ENCODE measurements around the gene CXCL9.
"Not testable (repeated sequence)": the region's sequence is repeated elsewhere in the genome, so short reads cannot be mapped to it uniquely, and the experiment has no call there.

GRCh38 chr4:76049860-76050416 lies 42.6 kb upstream of the CXCL9 start:
- TF ChIP-seq CTCF (IDR thresholded peaks at IDR 0.05; ENCODE audit: low read depth, low read length); POLR2A (IDR thresholded peaks at IDR 0.05; ENCODE audit: extremely low read depth, insufficient read length); MAX (IDR thresholded peaks at IDR 0.05; ENCODE audit: low read depth, low read length): not testable (repeated sequence)
